Measurements from ENCODE around the gene KIDINS220.

Gene KIDINS220

DNA sequence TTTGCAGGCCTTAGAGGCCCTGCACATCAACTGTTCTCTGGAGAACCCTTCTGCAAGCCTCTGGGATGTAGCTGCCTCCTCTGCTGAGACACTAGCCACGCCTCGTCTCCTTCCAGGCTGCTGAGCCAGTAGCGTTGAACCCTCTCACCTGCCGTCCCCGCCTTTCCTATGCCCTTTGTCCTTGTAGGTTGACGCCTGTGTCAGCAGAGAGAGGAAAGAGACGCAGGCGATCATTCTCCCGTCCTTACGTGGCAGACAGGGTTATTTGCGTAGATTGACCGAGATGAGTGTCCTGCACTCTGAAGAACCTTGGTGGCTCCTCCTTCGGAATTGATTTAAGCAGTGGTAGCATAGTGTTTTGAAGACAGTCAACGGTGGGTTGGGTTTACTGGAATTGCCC, 127.8 kb downstream of the KIDINS220 start:
- TF ChIP-seq, protein P1, sequence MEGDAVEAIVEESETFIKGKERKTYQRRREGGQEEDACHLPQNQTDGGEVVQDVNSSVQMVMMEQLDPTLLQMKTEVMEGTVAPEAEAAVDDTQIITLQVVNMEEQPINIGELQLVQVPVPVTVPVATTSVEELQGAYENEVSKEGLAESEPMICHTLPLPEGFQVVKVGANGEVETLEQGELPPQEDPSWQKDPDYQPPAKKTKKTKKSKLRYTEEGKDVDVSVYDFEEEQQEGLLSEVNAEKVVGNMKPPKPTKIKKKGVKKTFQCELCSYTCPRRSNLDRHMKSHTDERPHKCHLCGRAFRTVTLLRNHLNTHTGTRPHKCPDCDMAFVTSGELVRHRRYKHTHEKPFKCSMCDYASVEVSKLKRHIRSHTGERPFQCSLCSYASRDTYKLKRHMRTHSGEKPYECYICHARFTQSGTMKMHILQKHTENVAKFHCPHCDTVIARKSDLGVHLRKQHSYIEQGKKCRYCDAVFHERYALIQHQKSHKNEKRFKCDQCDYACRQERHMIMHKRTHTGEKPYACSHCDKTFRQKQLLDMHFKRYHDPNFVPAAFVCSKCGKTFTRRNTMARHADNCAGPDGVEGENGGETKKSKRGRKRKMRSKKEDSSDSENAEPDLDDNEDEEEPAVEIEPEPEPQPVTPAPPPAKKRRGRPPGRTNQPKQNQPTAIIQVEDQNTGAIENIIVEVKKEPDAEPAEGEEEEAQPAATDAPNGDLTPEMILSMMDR (conservative IDR thresholded peaks at IDR 0.05; ENCODE audit: low read depth, low read length) = no peak
- DNase-seq (ENCODE audit: low read depth) = no peak
- H3K4me3 ChIP-seq (ENCODE audit: low read depth, low read length) = no peak overlapping the region

DNA sequence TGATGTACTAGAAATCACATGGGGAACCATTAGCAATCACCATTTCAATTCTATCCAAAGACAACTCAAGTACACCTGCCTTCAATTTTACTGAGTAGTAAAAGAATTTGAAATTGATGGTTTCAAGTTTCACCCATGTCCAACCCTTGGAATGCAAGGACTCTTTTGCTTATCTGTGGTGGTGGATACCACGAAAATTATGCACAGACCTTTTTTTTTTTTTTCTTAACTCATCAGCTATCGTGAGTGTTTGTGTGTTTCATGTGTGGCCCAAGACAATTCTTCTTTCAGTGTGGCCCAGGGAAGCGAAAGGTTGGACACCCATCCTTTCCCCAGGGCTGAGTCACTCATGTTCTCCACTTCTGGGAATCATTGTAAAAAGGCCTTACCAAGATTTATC, 132.5 kb downstream of the KIDINS220 start:
- TF ChIP-seq, protein P1 (conservative IDR thresholded peaks at IDR 0.05; ENCODE audit: low read depth, low read length) = no peak
- H3K4me3 ChIP-seq (ENCODE audit: low read depth, low read length) = no peak overlapping the region
- DNase-seq (ENCODE audit: low read depth) = peak; percentile 37

DNA sequence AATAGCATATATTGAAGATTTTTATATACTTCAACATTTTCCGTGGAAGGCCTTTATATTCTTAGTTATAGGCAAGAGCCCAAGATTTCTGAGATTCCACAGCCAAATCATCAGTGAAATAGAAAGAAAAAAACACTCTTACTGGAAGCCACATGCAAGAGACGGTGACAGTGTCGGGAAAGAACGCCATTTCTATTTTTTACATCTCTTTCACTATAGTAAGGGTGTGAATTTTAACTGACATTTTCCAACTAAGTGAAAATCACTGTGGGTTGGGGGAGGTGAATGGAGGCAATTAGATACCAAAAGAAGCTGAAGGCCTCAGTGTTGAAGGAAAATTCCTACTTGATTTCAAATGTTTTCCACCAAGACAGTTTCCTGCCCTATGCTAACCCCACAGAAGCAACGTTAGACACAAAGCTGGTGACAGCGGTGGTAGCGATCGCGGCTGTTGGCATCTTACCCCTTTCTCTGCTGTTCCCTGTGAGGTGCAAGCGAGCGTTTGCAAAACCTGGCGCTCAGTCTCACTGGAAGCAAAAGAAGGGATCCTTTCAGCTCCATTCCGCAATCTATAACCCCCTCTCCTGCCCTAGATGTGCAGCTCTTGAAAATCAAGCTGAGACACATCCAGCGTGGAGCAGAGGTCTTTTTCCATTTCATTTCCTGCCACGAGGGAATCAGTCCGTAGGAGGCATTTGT, 135.6 kb downstream of the KIDINS220 start:
- no peak for DNase-seq (ENCODE audit: low read depth)
- no peak overlapping the region for H3K4me3 ChIP-seq (ENCODE audit: low read depth, low read length)
- TF ChIP-seq, protein P1 (conservative IDR thresholded peaks at IDR 0.05; ENCODE audit: low read depth, low read length) = no peak

DNA sequence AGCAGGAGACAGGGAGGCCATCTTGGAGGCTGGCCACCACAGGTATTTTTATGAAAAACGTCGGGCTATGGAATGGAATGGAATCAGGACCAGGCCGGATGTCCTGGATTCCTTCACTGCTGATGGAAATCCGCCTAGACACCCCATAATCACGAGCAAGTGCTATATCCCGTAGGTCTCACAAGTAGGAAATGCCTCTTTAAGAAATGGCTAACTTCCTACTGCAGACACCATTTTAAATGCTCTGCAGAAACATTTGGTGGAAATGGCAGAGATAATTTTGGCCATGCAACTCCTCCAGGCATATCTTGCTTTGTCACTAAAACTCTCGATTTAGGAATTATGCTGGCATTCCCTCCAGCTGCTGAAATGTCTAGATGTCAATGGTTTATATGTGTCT, 137.6 kb downstream of the KIDINS220 start:
- TF ChIP-seq, protein P1 (conservative IDR thresholded peaks at IDR 0.05; ENCODE audit: low read depth, low read length) = no peak
- DNase-seq (ENCODE audit: low read depth) = no peak
- H3K4me3 ChIP-seq (ENCODE audit: low read depth, low read length) = no peak overlapping the region

DNA sequence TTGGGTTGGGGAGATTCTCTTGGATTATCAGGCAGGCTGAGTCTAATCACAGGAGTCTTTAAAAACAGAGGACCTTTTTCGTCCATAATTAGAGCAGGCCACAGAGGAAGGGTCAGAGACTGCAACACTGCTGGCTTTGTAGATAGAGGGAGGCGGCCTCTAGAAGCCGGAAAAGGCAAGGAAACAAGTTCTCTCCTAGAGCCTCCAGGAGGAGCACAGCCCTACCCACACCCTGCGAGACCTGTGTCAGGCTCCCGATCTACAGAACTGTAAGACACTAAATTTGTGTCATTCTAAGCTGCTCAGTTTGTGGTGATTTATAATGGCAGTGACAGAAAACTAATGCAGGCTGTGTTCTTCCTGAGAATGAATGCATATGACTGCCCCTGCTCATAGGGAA, 140.2 kb downstream of the KIDINS220 start:
- TF ChIP-seq, protein P1 (conservative IDR thresholded peaks at IDR 0.05; ENCODE audit: low read depth, low read length) = no peak
- DNase-seq (ENCODE audit: low read depth) = no peak
- no peak overlapping the region for H3K4me3 ChIP-seq (ENCODE audit: low read depth, low read length)

DNA sequence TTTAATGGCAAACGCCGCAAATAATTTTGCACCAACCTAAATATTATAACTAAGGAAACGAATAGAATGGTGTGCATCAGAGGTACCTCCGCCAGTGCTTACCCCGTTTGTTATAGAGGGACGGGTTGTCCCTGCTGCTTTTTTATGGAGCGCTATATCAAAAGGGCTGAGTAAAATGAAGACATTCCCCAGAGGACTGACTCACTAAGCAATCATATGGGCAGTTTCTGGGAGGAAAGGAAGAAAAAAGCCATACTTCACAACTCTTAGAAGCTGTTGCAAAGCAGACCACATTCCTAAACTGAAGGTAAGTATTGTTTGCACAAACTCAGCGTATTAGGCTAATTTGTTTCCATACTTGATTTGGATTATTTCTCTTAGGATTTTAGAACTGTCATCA, 142.7 kb downstream of the KIDINS220 start:
- peak; percentile 58 for DNase-seq (ENCODE audit: low read depth)
- TF ChIP-seq, protein P1 (conservative IDR thresholded peaks at IDR 0.05; ENCODE audit: low read depth, low read length) = no peak
- no peak overlapping the region for H3K4me3 ChIP-seq (ENCODE audit: low read depth, low read length)

DNA sequence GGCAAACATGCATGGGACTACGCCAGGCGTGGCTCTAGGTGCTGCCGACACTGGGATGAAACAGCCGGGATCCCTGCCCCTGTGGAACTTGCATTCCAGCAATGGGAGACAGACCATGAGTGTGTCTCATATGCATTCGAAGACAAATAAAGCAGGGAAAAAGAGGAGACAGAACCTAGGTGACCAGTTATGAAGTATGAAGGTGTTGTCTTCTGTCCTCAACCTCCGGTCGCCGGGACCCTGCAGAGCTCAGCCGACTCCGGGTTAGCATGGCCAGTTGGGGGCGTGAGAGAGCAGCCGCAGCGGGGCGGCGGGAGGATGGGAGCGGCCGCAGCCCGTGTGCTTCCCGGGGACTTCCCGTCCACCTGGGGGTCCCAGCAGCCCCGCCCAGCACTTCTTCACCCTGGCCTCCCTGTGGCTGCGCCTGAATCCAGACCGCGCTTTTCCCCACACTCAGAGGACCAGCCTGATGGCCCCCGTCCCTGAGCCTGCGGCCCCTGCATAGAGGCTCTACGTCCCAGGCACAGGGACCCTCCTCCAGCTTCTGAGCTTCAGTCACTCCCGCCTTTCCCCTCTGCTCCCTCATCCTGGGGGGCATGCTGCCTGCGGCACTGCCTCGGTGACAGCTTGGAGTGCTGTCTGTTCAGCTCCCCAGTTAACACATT, 144.1 kb downstream of the KIDINS220 start:
- TF ChIP-seq, protein P1 (conservative IDR thresholded peaks at IDR 0.05; ENCODE audit: low read depth, low read length) = peak; percentile 71
- H3K4me3 ChIP-seq (ENCODE audit: low read depth, low read length) = peak overlapping the region; percentile 28
- DNase-seq (ENCODE audit: low read depth) = no peak
